GM10847 (cell line): ENCODE measurements around the gene NSMCE4A.

ENCODE experiments used
- POLR2A ChIP-seq: IDR thresholded peaks from 2 replicates; pipeline ENCODE4 v1.6.1; 2011; ENCODE audit not compliant: insufficient read length; ENCODE audit errors: extremely low read depth

Gene NSMCE4A

GRCh38 chr10:121994429-121994941 lies 19.5 kb upstream of the NSMCE4A start:
- TF ChIP-seq POLR2A: no peak

GRCh38 chr10:121990015-121990677 lies 15.1 kb upstream of the NSMCE4A start:
- no peak for TF ChIP-seq POLR2A

GRCh38 chr10:121988361-121989324 lies 13.6 kb upstream of the NSMCE4A start, which contains the start of gene TACC2:
Gene TACC2 (plus strand): TSS chr10:121989163. CDS start chr10:122021982, 32,819 bp downstream.
- TF ChIP-seq POLR2A: no peak

- no peak for TF ChIP-seq POLR2A
Observed at GRCh38 chr10:121984463-121984862, 9.4 kb upstream of the NSMCE4A start.

- TF ChIP-seq POLR2A: no peak
Observed at GRCh38 chr10:121983852-121984251, 8.8 kb upstream of the NSMCE4A start.

- TF ChIP-seq POLR2A: no peak
Observed at GRCh38 chr10:121981346-121981745, 6.3 kb upstream of the NSMCE4A start.

- TF ChIP-seq POLR2A: no peak
Observed at GRCh38 chr10:121978511-121978910, 3.5 kb upstream of the NSMCE4A start.

GRCh38 chr10:121976607-121977006 lies 1.6 kb upstream of the NSMCE4A start:
- no peak for TF ChIP-seq POLR2A

GRCh38 chr10:121975295-121976086 lies 474 bp upstream of the NSMCE4A start:
- TF ChIP-seq POLR2A: no peak

- no peak for TF ChIP-seq POLR2A
Observed at GRCh38 chr10:121974019-121974534, 940 bp downstream of the NSMCE4A start.

GRCh38 chr10:121965996-121966395 lies 9.0 kb downstream of the NSMCE4A start:
- no peak for TF ChIP-seq POLR2A

- TF ChIP-seq POLR2A: no peak
Observed at GRCh38 chr10:121961456-121961855, 13.6 kb downstream of the NSMCE4A start.

GRCh38 chr10:121959671-121960070 lies 15.3 kb downstream of the NSMCE4A start:
- TF ChIP-seq POLR2A: no peak

GRCh38 chr10:121956111-121957061 lies 18.6 kb downstream of the NSMCE4A start:
- no peak for TF ChIP-seq POLR2A
